GM06990 (cell line): Measurements from ENCODE around the gene PACRG.
"Not testable (repeated sequence)": the region's sequence is repeated elsewhere in the genome, so short reads cannot be mapped to it uniquely, and the experiment has no call there.

Experiments used
- DNase-seq: peaks from one replicate; pipeline ENCODE4 v3.0.0-alpha.2; 2011; ENCODE audit not compliant: insufficient read length; ENCODE audit errors: extremely low read depth
- H3K27me3 ChIP-seq: replicated peaks from 2 replicates; pipeline ENCODE4 v1.6.0; 2011; ENCODE audit warnings: low read length; ENCODE audit not compliant: control insufficient read depth, insufficient read depth
- H3K36me3 ChIP-seq: 2 replicates; pipeline ENCODE4 v1.5.1; 2011; ENCODE audit warnings: low read length; ENCODE audit not compliant: control insufficient read depth, insufficient read depth
- H3K4me3 ChIP-seq: replicated peaks from 2 replicates; pipeline ENCODE4 v1.5.1; 2011; ENCODE audit warnings: low read depth, mild to moderate bottlenecking, control low read depth, low read length
- CTCF ChIP-seq: IDR thresholded peaks from 2 replicates; pipeline ENCODE4 v1.5.1; 2011; ENCODE audit warnings: low read length, control low read depth, mild to moderate bottlenecking, inconsistent platforms; ENCODE audit not compliant: insufficient read depth, poor library complexity, severe bottlenecking

Gene PACRG

GRCh38 chr6:162973151-162973872 lies 245.5 kb downstream of the PACRG start:
- Histone ChIP-seq H3K36me3 (no peaks in the 10 kb centered on the region), H3K4me3 (no peak overlapping the region), H3K27me3 (no peaks in the 10 kb centered on the region)
- no peak for DNase-seq
- TF ChIP-seq CTCF: no peak

GRCh38 chr6:162973980-162974379 lies 246.2 kb downstream of the PACRG start:
- TF ChIP-seq CTCF: no peak
- H3K27me3 ChIP-seq: no peaks in the 10 kb centered on the region
- no peaks in the 10 kb centered on the region for H3K36me3 ChIP-seq
- H3K4me3 ChIP-seq: no peak overlapping the region
- DNase-seq: no peak

- H3K36me3 ChIP-seq: no peaks in the 10 kb centered on the region
- no peak for TF ChIP-seq CTCF
- DNase-seq: no peak
- H3K27me3 ChIP-seq: no peaks in the 10 kb centered on the region
- no peak overlapping the region for H3K4me3 ChIP-seq
Observed at GRCh38 chr6:162974685-162975084, 246.9 kb downstream of the PACRG start.

- Histone ChIP-seq H3K4me3 (no peak overlapping the region), H3K27me3 (no peaks in the 10 kb centered on the region), H3K36me3 (no peaks in the 10 kb centered on the region)
- DNase-seq: no peak
- TF ChIP-seq CTCF: no peak
Observed at GRCh38 chr6:162976141-162976540, 248.4 kb downstream of the PACRG start.

- H3K27me3 ChIP-seq, H3K36me3 ChIP-seq, DNase-seq: not testable (repeated sequence)
Observed at GRCh38 chr6:162983234-162983633, 255.5 kb downstream of the PACRG start.

GRCh38 chr6:162998777-162999176 lies 271.0 kb downstream of the PACRG start:
- H3K36me3 ChIP-seq: no peaks in the 10 kb centered on the region
- DNase-seq: no peak
- no peak overlapping the region for H3K4me3 ChIP-seq
- no peaks in the 10 kb centered on the region for H3K27me3 ChIP-seq
- no peak for TF ChIP-seq CTCF

More at GRCh38 chr6:162983234-162983633, 255.5 kb downstream of the PACRG start:
- H3K4me3 ChIP-seq: not testable (repeated sequence)
